ENCODE data around the gene DMXL2. TPM values are rescaled to one million over a fixed set of nuclear protein-coding genes. Genes with fewer than 3 reads are reported as not detected.

The DMXL2 gene
- total RNA-seq, 1 donor from 2014 or later: 55.2 TPM

DNA sequence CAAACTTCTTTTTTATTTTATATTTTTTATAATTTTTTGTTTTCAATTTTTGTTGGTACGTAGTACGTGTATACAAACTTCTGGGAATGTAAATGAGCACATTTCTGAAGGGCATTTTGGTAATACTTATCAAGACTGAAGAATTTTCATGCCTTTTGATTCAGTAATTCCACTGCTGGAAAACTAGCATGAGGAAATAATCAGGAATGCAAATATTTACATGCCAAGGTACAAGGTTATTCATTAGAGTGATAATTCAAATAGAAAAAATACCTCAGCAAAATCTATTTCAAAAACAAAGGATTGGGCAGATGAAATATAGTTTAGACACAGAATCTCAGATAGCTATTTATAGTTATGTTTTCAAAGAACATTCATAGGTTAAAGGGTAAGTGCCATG, 128.7 kb downstream of the DMXL2 start:
- peaks cover 8% of the 10 kb centered on the region for H3K36me3 ChIP-seq
- TF ChIP-seq, protein P1, sequence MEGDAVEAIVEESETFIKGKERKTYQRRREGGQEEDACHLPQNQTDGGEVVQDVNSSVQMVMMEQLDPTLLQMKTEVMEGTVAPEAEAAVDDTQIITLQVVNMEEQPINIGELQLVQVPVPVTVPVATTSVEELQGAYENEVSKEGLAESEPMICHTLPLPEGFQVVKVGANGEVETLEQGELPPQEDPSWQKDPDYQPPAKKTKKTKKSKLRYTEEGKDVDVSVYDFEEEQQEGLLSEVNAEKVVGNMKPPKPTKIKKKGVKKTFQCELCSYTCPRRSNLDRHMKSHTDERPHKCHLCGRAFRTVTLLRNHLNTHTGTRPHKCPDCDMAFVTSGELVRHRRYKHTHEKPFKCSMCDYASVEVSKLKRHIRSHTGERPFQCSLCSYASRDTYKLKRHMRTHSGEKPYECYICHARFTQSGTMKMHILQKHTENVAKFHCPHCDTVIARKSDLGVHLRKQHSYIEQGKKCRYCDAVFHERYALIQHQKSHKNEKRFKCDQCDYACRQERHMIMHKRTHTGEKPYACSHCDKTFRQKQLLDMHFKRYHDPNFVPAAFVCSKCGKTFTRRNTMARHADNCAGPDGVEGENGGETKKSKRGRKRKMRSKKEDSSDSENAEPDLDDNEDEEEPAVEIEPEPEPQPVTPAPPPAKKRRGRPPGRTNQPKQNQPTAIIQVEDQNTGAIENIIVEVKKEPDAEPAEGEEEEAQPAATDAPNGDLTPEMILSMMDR (IDR thresholded peaks at IDR 0.05): no peak
- H3K4me1 ChIP-seq: no peaks in the 10 kb centered on the region
- no peaks in the 10 kb centered on the region for H3K27me3 ChIP-seq
- no peak overlapping the region for H3K4me3 ChIP-seq
- H3K27ac ChIP-seq: no peak overlapping the region
- no peaks in the 10 kb centered on the region for H3K9me3 ChIP-seq
- intact Hi-C loops (cut with DNase I): no loop called here
- DNase-seq (no peak), ATAC-seq (no peak)

DNA sequence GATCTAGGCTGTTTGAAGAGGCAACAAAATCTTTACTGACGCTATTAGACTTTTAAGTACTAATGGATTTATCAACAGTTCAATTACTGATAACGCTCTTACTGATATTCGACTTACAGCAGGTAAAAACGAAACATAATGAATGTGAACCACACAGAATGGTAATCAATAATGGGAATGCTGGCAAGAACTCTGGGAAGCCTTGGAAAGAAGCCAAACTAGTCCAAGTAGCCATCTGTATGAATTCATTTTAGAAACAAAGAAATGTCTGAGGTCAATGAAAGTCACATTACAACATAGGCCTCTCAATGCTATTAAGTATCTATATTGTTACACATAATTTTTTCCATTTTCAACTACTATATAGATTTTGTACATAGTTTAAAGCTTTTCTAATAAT, 130.0 kb downstream of the DMXL2 start:
- H3K9me3 ChIP-seq: no peaks in the 10 kb centered on the region
- intact Hi-C loops (cut with DNase I): no loop called here
- TF ChIP-seq, protein P1 (IDR thresholded peaks at IDR 0.05): no peak
- no peak overlapping the region for H3K4me3 ChIP-seq
- H3K27me3 ChIP-seq: no peaks in the 10 kb centered on the region
- DNase-seq: no peak
- no peak overlapping the region for H3K27ac ChIP-seq
- no peaks in the 10 kb centered on the region for H3K4me1 ChIP-seq
- ATAC-seq: no peak
- peaks cover 17% of the 10 kb centered on the region for H3K36me3 ChIP-seq

DNA sequence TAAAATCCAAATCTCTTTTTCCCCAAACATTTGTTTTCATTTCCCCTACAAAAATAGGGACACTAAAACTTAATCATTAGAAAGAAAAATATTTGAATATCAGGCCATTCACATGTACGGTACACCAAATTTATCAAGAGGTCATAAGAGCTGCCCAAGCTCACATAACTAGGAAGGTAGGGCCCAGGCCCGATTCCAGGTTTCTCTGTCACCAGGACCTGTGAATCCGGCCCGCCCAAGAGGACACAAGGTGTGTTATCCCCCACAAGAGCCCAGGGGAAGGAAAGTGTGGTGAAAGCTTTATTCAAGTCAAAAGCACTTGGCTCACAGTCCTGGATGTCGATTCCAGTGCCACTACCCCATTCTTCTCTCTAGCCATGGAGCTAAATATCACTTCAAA, 130.6 kb downstream of the DMXL2 start:
- Histone ChIP-seq H3K27ac (no peak overlapping the region), H3K36me3 (peaks cover 23% of the 10 kb centered on the region), H3K4me3 (no peak overlapping the region), H3K4me1 (no peaks in the 10 kb centered on the region), H3K9me3 (no peaks in the 10 kb centered on the region), H3K27me3 (no peaks in the 10 kb centered on the region)
- DNase-seq: no peak
- no peak for ATAC-seq
- TF ChIP-seq, protein P1 (IDR thresholded peaks at IDR 0.05): no peak
- intact Hi-C loops (cut with DNase I): no loop called here

DNA sequence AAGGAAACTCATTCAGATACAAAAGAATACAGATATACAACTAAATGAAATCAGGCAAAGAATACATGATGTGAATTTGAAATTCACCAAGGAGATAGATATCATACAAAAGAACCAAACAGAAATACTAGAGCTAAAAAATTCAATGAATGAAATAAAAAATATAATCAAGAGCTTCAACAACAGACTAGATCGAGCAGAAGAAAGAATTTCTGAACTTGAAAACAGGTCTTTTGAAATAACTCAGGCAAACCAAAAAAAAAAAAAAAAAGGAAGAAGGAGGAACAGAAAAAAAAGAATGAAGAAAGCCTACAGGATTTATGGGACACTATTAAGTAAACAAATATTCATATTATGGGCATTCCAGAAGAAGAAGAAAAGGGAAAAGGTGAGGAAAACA, 137.8 kb downstream of the DMXL2 start:
- Histone ChIP-seq H3K4me1 (no peaks in the 10 kb centered on the region), H3K27ac (no peak overlapping the region), H3K9me3 (peaks cover 18% of the 10 kb centered on the region), H3K36me3 (peaks cover 40% of the 10 kb centered on the region), H3K27me3 (no peaks in the 10 kb centered on the region), H3K4me3 (no peak overlapping the region)
- intact Hi-C loops (cut with DNase I): no loop called here
- TF ChIP-seq, protein P1 (IDR thresholded peaks at IDR 0.05): no peak
- DNase-seq (no peak), ATAC-seq (no peak)

DNA sequence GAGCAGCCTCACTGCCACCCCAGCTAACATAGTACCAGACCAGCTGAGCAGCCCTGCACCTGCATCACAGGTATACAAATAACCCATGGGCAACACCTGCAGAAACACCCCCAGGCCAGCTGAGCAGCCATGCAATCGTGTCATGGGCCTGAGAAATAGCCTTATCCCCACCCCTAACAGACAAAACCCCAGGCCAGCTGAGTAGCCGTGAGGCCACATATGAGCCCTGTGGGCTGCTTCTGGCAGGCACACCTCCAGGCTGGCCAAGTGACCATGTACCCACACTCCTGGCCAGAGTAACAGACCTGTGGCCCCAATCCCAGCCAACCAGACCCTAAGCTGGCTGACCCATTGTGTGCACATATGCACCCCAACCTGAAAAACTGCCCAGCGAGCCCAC, 138.6 kb downstream of the DMXL2 start:
- ATAC-seq: peak; percentile 15
- Histone ChIP-seq H3K9me3 (peaks cover 18% of the 10 kb centered on the region), H3K27ac (no peak overlapping the region), H3K4me1 (no peaks in the 10 kb centered on the region), H3K36me3 (peaks cover 37% of the 10 kb centered on the region), H3K27me3 (no peaks in the 10 kb centered on the region), H3K4me3 (no peak overlapping the region)
- intact Hi-C loops (cut with DNase I): no loop called here
- TF ChIP-seq, protein P1 (IDR thresholded peaks at IDR 0.05): no peak
- DNase-seq: no peak

DNA sequence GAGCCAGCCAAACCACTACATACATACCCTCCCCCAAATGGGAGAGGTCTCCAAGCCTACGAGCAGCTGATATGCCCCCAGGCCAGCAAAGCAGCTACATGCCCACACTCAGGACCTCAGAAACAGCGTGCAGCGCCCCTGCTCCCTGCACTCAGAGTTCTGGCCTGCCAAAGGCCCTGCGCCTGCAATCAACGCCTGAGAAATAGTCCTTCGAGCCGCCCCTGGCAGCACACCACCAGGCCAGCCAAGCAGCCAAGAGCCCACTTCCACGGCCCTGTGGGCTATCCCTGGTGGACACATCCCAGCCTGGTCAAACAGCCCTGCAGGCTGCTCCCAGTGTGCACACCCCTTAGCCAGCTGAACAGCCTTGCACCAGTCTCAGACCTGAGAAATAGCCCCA, 139.1 kb downstream of the DMXL2 start:
- H3K4me1 ChIP-seq: no peaks in the 10 kb centered on the region
- H3K9me3 ChIP-seq: peaks cover 18% of the 10 kb centered on the region
- peaks cover 33% of the 10 kb centered on the region for H3K36me3 ChIP-seq
- ATAC-seq (peak; percentile 32), DNase-seq (no peak)
- intact Hi-C loops (cut with DNase I): no loop called here
- H3K27ac ChIP-seq: no peak overlapping the region
- no peak overlapping the region for H3K4me3 ChIP-seq
- H3K27me3 ChIP-seq: no peaks in the 10 kb centered on the region
- TF ChIP-seq, protein P1 (IDR thresholded peaks at IDR 0.05): no peak

All from upper lobe of right lung (tissue), 1 donor.